NT2/D1 (cell line): ENCODE measurements around the gene FBH1.

ENCODE experiments used
- DNase-seq: peaks from one replicate; pipeline ENCODE4 v3.0.0-alpha.2; 2011; ENCODE audit warnings: low read depth, low spot score
- H3K27me3 ChIP-seq: 2 replicates; pipeline ENCODE4 v1.6.0; 2011; ENCODE audit warnings: mild to moderate bottlenecking; ENCODE audit not compliant: insufficient read length, insufficient read depth
- H3K36me3 ChIP-seq: 2 replicates; pipeline ENCODE4 v1.6.1; 2011; ENCODE audit warnings: mild to moderate bottlenecking, low read length, mixed read lengths; ENCODE audit not compliant: insufficient read depth, insufficient read length
- H3K4me1 ChIP-seq: 2 replicates; pipeline ENCODE4 v1.5.1; 2011; ENCODE audit not compliant: insufficient read depth, insufficient read length
- H3K4me3 ChIP-seq: 2 replicates; pipeline ENCODE4 v1.5.1; 2011; ENCODE audit warnings: low read depth; ENCODE audit not compliant: insufficient read length
- H3K9ac ChIP-seq: 2 replicates; pipeline ENCODE4 v1.6.0; 2011; ENCODE audit warnings: low read depth; ENCODE audit not compliant: insufficient read length
- H3K9me3 ChIP-seq: 2 replicates; pipeline ENCODE4 v1.5.1; 2011; ENCODE audit warnings: mild to moderate bottlenecking, low read length; ENCODE audit not compliant: insufficient read depth
- SUZ12 ChIP-seq: IDR thresholded peaks from 2 replicates; pipeline ENCODE4 v1.6.1; 2011; ENCODE audit not compliant: insufficient read length, insufficient read depth; ENCODE audit errors: extremely low read depth
- YY1 ChIP-seq: IDR thresholded peaks from 2 replicates; pipeline ENCODE4 v1.6.1; 2011; ENCODE audit not compliant: insufficient read length, insufficient read depth
- ZNF274 ChIP-seq: IDR thresholded peaks from 2 replicates; pipeline ENCODE4 v1.6.1; 2011; ENCODE audit warnings: mild to moderate bottlenecking, low read depth, low read length

Gene FBH1

GRCh38 chr10:5947471-5948207 is 57.6 kb downstream of the FBH1 start:
- Histone ChIP-seq H3K9me3 (no peaks in the 10 kb centered on the region), H3K27me3 (no peaks in the 10 kb centered on the region), H3K36me3 (no peaks in the 10 kb centered on the region), H3K4me1 (peaks cover 8% of the 10 kb centered on the region), H3K9ac (no peak overlapping the region), H3K4me3 (no peak overlapping the region)
- TF ChIP-seq YY1 = no peak
- TF ChIP-seq ZNF274 = no peak
- TF ChIP-seq SUZ12 = no peak
- no peak for DNase-seq

GRCh38 chr10:5948208-5948585 is 58.2 kb downstream of the FBH1 start:
- no peak for TF ChIP-seq YY1
- no peak for TF ChIP-seq SUZ12
- DNase-seq = no peak
- peaks cover 8% of the 10 kb centered on the region for H3K4me1 ChIP-seq
- no peak overlapping the region for H3K4me3 ChIP-seq
- H3K9ac ChIP-seq = no peak overlapping the region
- no peaks in the 10 kb centered on the region for H3K9me3 ChIP-seq
- no peaks in the 10 kb centered on the region for H3K27me3 ChIP-seq
- H3K36me3 ChIP-seq = no peaks in the 10 kb centered on the region

- H3K36me3 ChIP-seq = no peaks in the 10 kb centered on the region
- TF ChIP-seq ZNF274 (no peak), SUZ12 (no peak), YY1 (no peak)
- no peaks in the 10 kb centered on the region for H3K9me3 ChIP-seq
- no peaks in the 10 kb centered on the region for H3K27me3 ChIP-seq
- peaks cover 8% of the 10 kb centered on the region for H3K4me1 ChIP-seq
- DNase-seq = peak; percentile 46
- H3K9ac ChIP-seq = peak overlapping the region; percentile 8
- no peak overlapping the region for H3K4me3 ChIP-seq
Observed at GRCh38 chr10:5949009-5949759, 59.1 kb downstream of the FBH1 start.

DNA sequence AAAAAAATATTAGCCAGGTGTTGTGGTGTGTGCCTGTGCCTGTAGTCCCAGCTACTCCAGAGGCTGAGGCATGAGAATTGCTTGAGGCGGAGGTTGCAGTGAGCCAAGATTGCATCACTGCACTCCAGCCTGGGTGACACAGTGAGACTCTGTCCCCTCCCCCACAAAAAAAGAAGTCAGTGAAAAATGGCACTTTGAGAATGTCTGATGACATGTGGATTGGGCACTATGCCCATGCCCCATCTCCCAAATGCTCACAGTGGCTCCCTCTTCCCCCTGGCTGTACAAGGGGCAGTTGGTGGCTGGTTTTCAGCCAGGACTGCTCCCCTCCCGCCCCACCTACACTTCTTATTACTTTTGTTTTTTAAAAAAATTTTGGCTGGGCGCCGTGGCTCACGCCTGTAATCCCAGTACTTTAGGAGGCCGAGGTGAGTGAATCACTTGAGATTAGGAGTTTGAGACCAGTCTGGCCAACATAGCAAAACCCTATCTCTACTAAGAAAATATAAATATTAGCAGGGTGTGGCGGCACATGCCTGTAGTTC is 61.2 kb downstream of the FBH1 start:
- no peak for DNase-seq
- Histone ChIP-seq H3K36me3 (no peaks in the 10 kb centered on the region), H3K27me3 (no peaks in the 10 kb centered on the region), H3K4me3 (no peak overlapping the region), H3K4me1 (peaks cover 8% of the 10 kb centered on the region), H3K9ac (no peak overlapping the region), H3K9me3 (no peaks in the 10 kb centered on the region)
- TF ChIP-seq ZNF274 (no peak), SUZ12 (no peak), YY1 (no peak)

DNA sequence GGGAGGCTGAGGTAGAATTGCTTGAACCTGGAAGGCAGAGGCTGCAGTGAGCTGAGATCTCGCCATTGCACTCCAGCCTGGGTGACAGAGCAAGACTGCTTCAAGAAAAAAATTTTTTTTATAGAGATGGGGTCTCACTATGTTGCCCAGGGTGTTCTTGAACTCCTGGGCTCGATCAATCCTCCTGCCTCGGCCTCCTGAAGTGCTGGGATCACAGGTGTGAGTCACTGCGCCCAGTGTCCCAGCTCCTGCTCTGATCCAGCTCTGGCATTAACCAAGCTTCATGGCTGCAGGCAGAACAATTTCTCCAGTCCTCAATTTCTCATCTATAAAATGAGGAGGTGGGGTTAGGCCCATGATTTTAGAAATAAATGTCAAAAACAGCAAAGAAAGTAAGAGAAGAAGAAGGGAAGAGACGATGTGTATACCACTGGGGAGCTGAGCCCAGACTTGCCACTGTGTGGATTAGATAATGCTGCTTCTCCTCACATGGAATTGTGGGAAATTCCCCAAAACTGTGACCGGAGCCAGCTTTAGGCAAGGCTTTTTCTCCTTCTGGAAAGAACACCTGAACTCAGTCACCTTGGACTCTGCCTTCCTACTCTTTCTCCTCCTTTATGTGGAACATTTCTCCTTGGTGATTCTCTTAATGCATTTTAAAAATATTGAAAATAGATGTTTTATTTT is 61.8 kb downstream of the FBH1 start:
- no peak for TF ChIP-seq ZNF274
- no peak for TF ChIP-seq SUZ12
- no peak for TF ChIP-seq YY1
- DNase-seq = no peak
- Histone ChIP-seq H3K4me3 (no peak overlapping the region), H3K36me3 (no peaks in the 10 kb centered on the region), H3K9ac (no peak overlapping the region), H3K4me1 (peaks cover 8% of the 10 kb centered on the region), H3K9me3 (no peaks in the 10 kb centered on the region), H3K27me3 (no peaks in the 10 kb centered on the region)

DNA sequence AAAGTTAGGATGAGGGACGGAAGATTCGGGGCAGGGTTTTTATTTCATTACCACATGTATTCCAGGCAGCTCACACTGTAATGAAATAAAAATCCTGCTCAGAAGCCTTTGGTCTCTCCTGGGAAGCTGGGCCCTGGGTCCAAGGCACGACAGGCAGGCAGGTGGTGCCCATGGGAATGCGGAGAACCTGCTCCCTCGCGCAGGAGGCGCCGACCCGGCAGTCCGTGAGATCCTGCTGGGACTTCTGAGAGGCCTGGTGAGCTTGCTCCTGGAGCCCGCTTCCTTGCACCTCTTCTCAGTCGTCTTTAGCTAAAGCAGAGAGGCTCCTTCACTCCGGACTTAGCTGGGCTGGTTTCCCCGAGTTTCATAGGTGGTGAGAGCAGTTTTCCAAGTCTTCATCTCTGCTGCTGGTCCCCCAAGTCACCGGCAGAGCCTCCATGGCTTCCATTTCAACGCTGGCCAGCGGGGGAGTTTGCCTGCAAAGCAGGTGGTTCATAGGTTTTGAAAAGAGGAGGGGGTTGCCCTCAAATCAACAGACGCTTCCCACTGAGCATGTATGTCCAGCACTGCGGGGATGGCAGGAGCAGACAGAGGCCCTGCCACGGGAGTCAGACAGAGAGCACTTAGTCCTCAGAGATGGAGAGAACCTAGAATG is 62.8 kb downstream of the FBH1 start:
- no peaks in the 10 kb centered on the region for H3K9me3 ChIP-seq
- no peak overlapping the region for H3K9ac ChIP-seq
- DNase-seq = no peak
- no peak overlapping the region for H3K4me3 ChIP-seq
- no peaks in the 10 kb centered on the region for H3K27me3 ChIP-seq
- peaks cover 5% of the 10 kb centered on the region for H3K4me1 ChIP-seq
- TF ChIP-seq SUZ12 (no peak), YY1 (no peak), ZNF274 (no peak)
- no peaks in the 10 kb centered on the region for H3K36me3 ChIP-seq

GRCh38 chr10:5953676-5954075 is 63.6 kb downstream of the FBH1 start:
- H3K4me1 ChIP-seq = peaks cover 5% of the 10 kb centered on the region
- H3K4me3 ChIP-seq = no peak overlapping the region
- no peaks in the 10 kb centered on the region for H3K9me3 ChIP-seq
- TF ChIP-seq YY1 = no peak
- no peak for TF ChIP-seq ZNF274
- no peak for TF ChIP-seq SUZ12
- H3K27me3 ChIP-seq = no peaks in the 10 kb centered on the region
- no peak overlapping the region for H3K9ac ChIP-seq
- H3K36me3 ChIP-seq = no peaks in the 10 kb centered on the region
- DNase-seq = no peak
